ENCODE results near the gene ABI1.

- TF ChIP-seq, protein P1, sequence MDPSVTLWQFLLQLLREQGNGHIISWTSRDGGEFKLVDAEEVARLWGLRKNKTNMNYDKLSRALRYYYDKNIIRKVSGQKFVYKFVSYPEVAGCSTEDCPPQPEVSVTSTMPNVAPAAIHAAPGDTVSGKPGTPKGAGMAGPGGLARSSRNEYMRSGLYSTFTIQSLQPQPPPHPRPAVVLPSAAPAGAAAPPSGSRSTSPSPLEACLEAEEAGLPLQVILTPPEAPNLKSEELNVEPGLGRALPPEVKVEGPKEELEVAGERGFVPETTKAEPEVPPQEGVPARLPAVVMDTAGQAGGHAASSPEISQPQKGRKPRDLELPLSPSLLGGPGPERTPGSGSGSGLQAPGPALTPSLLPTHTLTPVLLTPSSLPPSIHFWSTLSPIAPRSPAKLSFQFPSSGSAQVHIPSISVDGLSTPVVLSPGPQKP (IDR thresholded peaks at IDR 0.05; ENCODE audit: borderline replicate concordance, low read depth, low read length), result no peak
- TF ChIP-seq CTCF (conservative IDR thresholded peaks at IDR 0.05; ENCODE audit: low read depth, low read length), result no peak
- TF ChIP-seq, protein P2, sequence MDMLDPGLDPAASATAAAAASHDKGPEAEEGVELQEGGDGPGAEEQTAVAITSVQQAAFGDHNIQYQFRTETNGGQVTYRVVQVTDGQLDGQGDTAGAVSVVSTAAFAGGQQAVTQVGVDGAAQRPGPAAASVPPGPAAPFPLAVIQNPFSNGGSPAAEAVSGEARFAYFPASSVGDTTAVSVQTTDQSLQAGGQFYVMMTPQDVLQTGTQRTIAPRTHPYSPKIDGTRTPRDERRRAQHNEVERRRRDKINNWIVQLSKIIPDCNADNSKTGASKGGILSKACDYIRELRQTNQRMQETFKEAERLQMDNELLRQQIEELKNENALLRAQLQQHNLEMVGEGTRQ (IDR thresholded peaks at IDR 0.05; ENCODE audit: low read depth, low read length), result no peak
- no peak for TF ChIP-seq SMC3 (IDR thresholded peaks at IDR 0.05; ENCODE audit: low read depth, low read length)
- TF ChIP-seq POLR2A (IDR thresholded peaks at IDR 0.05; ENCODE audit: low read depth, low read length), result no peak
- TF ChIP-seq MXI1 (IDR thresholded peaks at IDR 0.05; ENCODE audit: borderline replicate concordance, low read depth, low read length), result no peak
- no peak for TF ChIP-seq RCOR1 (IDR thresholded peaks at IDR 0.05; ENCODE audit: insufficient replicate concordance, low read length)
- no peak for TF ChIP-seq MAZ (IDR thresholded peaks at IDR 0.05; ENCODE audit: borderline replicate concordance, low read depth, low read length)
- no peak for TF ChIP-seq BHLHE40 (IDR thresholded peaks at IDR 0.05; ENCODE audit: low read depth, low read length)
- no peak for TF ChIP-seq RAD21 (IDR thresholded peaks at IDR 0.05; ENCODE audit: low read length)
- no peak for TF ChIP-seq CEBPB (IDR thresholded peaks at IDR 0.05; ENCODE audit: low read depth, low read length)
These were observed 73.4 kb downstream of the ABI1 start for GRCh38 chr10:26787362-26787761.
